GF-D8 (cell line): ENCODE data around the gene HIRIP3.

Source experiments
- DNase-seq: peaks from one replicate; lab custom pipeline; 2025; lab: John Stamatoyannopoulos, UW

Gene HIRIP3

GRCh38 chr16:29996766-29997250 is 1.4 kb upstream of the HIRIP3 start:
- no peak for DNase-seq

- DNase-seq: peak; percentile 76
These were observed 721 bp upstream of the HIRIP3 start, which contains the start of gene INO80E for GRCh38 chr16:29995911-29996765. Gene INO80E, plus strand, starts transcription at chr16:29996241. Its CDS starts 70 bp downstream, at chr16:29996311.

- no peak for DNase-seq
These were observed 655 bp downstream of the HIRIP3 start for GRCh38 chr16:29994600-29995323.

GRCh38 chr16:29993903-29994599 is 1.4 kb downstream of the HIRIP3 start:
- DNase-seq: no peak

GRCh38 chr16:29993191-29993902 is 2.1 kb downstream of the HIRIP3 start:
- no peak for DNase-seq

GRCh38 chr16:29992344-29992967 is 3.0 kb downstream of the HIRIP3 start:
- no peak for DNase-seq

GRCh38 chr16:29991571-29991904 is 3.9 kb downstream of the HIRIP3 start:
- no peak for DNase-seq

- DNase-seq: no peak
These were observed 4.4 kb downstream of the HIRIP3 start for GRCh38 chr16:29990883-29991570.

- no peak for DNase-seq
These were observed 5.4 kb downstream of the HIRIP3 start for GRCh38 chr16:29990034-29990433.

GRCh38 chr16:29989111-29989858 is 6.1 kb downstream of the HIRIP3 start:
- DNase-seq: no peak

- no peak for DNase-seq
These were observed 6.9 kb downstream of the HIRIP3 start for GRCh38 chr16:29988346-29989075.

- no peak for DNase-seq
These were observed 7.9 kb downstream of the HIRIP3 start for GRCh38 chr16:29987371-29988085.

GRCh38 chr16:29986931-29987330 is 8.5 kb downstream of the HIRIP3 start:
- no peak for DNase-seq

- no peak for DNase-seq
These were observed 9.2 kb downstream of the HIRIP3 start for GRCh38 chr16:29986231-29986630.

- DNase-seq: no peak
These were observed 10.1 kb downstream of the HIRIP3 start for GRCh38 chr16:29985271-29985811.

GRCh38 chr16:29984764-29985147 is 10.7 kb downstream of the HIRIP3 start:
- DNase-seq: no peak

GRCh38 chr16:29984137-29984763 is 11.2 kb downstream of the HIRIP3 start:
- DNase-seq: no peak
